ENCODE results near the gene APAF1. TPM values are rescaled to one million over a fixed set of nuclear protein-coding genes. Genes with fewer than 3 reads are reported as not detected.

Gene APAF1
- total and polyA plus RNA-seq, 2 donors from 2014 or later: 4.6 to 16.1 TPM

- H3K27ac ChIP-seq (ENCODE audit: low read depth in 2 of 2, low read length in 2 of 2): no peak overlapping the region
- TF ChIP-seq, protein P1, sequence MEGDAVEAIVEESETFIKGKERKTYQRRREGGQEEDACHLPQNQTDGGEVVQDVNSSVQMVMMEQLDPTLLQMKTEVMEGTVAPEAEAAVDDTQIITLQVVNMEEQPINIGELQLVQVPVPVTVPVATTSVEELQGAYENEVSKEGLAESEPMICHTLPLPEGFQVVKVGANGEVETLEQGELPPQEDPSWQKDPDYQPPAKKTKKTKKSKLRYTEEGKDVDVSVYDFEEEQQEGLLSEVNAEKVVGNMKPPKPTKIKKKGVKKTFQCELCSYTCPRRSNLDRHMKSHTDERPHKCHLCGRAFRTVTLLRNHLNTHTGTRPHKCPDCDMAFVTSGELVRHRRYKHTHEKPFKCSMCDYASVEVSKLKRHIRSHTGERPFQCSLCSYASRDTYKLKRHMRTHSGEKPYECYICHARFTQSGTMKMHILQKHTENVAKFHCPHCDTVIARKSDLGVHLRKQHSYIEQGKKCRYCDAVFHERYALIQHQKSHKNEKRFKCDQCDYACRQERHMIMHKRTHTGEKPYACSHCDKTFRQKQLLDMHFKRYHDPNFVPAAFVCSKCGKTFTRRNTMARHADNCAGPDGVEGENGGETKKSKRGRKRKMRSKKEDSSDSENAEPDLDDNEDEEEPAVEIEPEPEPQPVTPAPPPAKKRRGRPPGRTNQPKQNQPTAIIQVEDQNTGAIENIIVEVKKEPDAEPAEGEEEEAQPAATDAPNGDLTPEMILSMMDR (IDR thresholded peaks at IDR 0.05; ENCODE audit: borderline replicate concordance, extremely low read depth, insufficient read depth): no peak
- no peak for FAIRE-seq
- DNase-seq: no peak
- H3K9me3 ChIP-seq (ENCODE audit: control insufficient read depth in 2 of 3, insufficient read depth in 1 of 3, low read length in 3 of 3): no peaks in the 10 kb centered on the region
- intact Hi-C loops (cut with DNase I): loop anchor here (10.0 kb wide), 1 partner anchor 286 kb away; no protein-coding TSS in a partner anchor
- no peak overlapping the region for H3K9ac ChIP-seq (ENCODE audit: low read length in 3 of 3)
- peaks cover 7 to 11% (median 10%) of the 10 kb centered on the region in 3 donors for H3K36me3 ChIP-seq (ENCODE audit: control insufficient read depth in 2 of 3, insufficient read depth in 3 of 3, low read length in 3 of 3)
- H3K27me3 ChIP-seq (ENCODE audit: control insufficient read depth, insufficient read depth, low read length): no peaks in the 10 kb centered on the region
- no peak overlapping the region for H3K4me3 ChIP-seq (ENCODE audit: low read length in 3 of 3)
- no peaks in the 10 kb centered on the region for H3K4me1 ChIP-seq (ENCODE audit: control insufficient read depth in 2 of 3, insufficient read depth in 2 of 3, low read depth in 1 of 3, low read length in 3 of 3)
Observed at GRCh38 chr12:98709022-98709421, 63.9 kb downstream of the APAF1 start.

DNA sequence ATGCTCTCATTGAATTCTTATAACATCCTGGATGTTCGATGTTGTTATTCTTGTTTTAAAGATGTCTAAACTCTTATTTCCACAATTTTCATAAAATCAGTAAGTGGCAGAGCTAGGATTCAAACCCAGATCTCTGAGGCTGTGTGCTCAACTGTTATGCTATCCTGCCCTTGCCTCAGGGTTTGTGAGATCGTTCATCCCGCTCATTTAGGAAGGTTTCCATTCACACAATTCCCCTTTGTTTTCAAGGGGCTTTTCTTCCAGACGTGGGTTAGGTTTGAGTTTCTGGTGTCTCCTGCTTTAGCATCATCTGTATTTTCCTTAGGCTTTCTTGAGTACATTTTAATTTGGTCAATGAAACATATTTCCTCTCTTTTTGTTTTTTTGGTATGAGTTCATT lies 69.3 kb downstream of the APAF1 start:
- Histone ChIP-seq H3K36me3 (ENCODE audit: control insufficient read depth in 2 of 3, insufficient read depth in 3 of 3, low read length in 3 of 3) (peaks cover 2 to 5% (median 4%) of the 10 kb centered on the region in 3 donors), H3K4me3 (ENCODE audit: low read length in 3 of 3) (no peak overlapping the region), H3K9me3 (ENCODE audit: control insufficient read depth in 2 of 3, insufficient read depth in 1 of 3, low read length in 3 of 3) (no peaks in the 10 kb centered on the region), H3K27me3 (ENCODE audit: control insufficient read depth, insufficient read depth, low read length) (no peaks in the 10 kb centered on the region), H3K27ac (ENCODE audit: low read depth in 2 of 2, low read length in 2 of 2) (no peak overlapping the region), H3K9ac (ENCODE audit: low read length in 3 of 3) (no peak overlapping the region), H3K4me1 (ENCODE audit: control insufficient read depth in 2 of 3, insufficient read depth in 2 of 3, low read depth in 1 of 3, low read length in 3 of 3) (no peaks in the 10 kb centered on the region)
- intact Hi-C loops (cut with DNase I): no loop called here
- DNase-seq (no peak), FAIRE-seq (no peak)
- TF ChIP-seq, protein P1 (IDR thresholded peaks at IDR 0.05; ENCODE audit: borderline replicate concordance, extremely low read depth, insufficient read depth): no peak

DNA sequence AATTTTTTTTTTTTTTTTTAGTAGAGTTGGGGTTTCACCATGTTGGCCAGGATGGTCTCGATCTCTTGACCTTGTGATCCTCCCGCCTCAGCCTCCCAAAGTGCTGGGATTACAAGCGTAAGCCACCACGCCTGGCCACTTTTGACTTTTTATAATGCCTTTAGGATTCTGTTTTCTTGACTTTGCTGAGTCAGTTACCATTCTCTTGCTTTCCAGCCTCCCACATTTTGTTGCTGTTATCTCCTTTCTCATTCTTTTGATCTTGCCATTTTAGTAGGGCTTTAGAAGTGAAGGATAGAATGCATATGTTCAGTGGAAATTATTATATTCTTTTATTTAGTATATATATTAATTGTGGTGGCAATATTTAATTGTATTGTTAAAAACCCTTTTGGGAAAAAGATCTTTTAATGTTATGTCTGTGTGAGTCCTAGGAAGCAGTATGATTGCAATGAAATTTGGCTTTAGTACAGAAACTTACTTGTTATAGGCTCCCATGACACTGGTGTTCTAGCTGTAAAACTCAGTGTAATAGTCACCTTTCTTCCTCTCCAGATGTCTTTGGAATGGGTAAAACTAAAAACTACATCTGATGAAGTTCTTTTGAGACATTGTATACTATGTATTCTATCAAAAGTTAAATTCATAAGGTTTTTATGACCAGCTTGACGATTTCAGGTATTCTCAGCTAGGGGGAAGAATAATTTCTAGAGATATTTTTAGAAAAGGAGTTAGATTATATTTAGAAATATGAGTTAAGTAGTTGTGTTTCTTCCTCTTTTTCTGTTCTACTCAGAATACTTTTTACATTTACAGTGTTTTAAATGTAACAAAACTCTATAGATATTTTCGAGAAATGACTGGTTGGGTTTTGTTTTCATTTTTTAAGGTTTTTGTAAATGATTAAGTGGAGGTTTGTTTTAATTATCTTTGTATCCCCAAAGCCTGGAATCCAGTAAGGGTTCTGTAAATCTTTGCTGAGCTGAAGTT lies 74.7 kb downstream of the APAF1 start:
- Histone ChIP-seq H3K4me3 (ENCODE audit: low read length in 3 of 3) (no peak overlapping the region), H3K36me3 (ENCODE audit: control insufficient read depth in 2 of 3, insufficient read depth in 3 of 3, low read length in 3 of 3) (peaks cover 0 to 14% (median 4%) of the 10 kb centered on the region in 3 donors), H3K27ac (ENCODE audit: low read depth in 2 of 2, low read length in 2 of 2) (no peak overlapping the region), H3K27me3 (ENCODE audit: control insufficient read depth, insufficient read depth, low read length) (no peaks in the 10 kb centered on the region), H3K4me1 (ENCODE audit: control insufficient read depth in 2 of 3, insufficient read depth in 2 of 3, low read depth in 1 of 3, low read length in 3 of 3) (no peaks in the 10 kb centered on the region), H3K9ac (ENCODE audit: low read length in 3 of 3) (no peak overlapping the region), H3K9me3 (ENCODE audit: control insufficient read depth in 2 of 3, insufficient read depth in 1 of 3, low read length in 3 of 3) (no peaks in the 10 kb centered on the region)
- TF ChIP-seq, protein P1 (IDR thresholded peaks at IDR 0.05; ENCODE audit: borderline replicate concordance, extremely low read depth, insufficient read depth): no peak
- DNase-seq: no peak
- intact Hi-C loops (cut with DNase I): no loop called here
- FAIRE-seq: no peak

All from kidney (tissue), 14 donors.